GM19023 (cell line): ENCODE results near the gene MITF.
"Not testable (repeated sequence)": the region's sequence is repeated elsewhere in the genome, so short reads cannot be mapped to it uniquely, and the experiment has no call there.

Experiments used
- ATAC-seq: cut with Tn5 transposase; IDR thresholded peaks from one replicate; pipeline ENCODE4 v1.9.1; 2021; ENCODE audit warnings: mild to moderate bottlenecking, moderate library complexity; ENCODE audit not compliant: unreplicated experiment

Gene MITF

GRCh38 chr3:69784954-69785514, 45.8 kb downstream of the MITF start:
- ATAC-seq = no peak

DNA sequence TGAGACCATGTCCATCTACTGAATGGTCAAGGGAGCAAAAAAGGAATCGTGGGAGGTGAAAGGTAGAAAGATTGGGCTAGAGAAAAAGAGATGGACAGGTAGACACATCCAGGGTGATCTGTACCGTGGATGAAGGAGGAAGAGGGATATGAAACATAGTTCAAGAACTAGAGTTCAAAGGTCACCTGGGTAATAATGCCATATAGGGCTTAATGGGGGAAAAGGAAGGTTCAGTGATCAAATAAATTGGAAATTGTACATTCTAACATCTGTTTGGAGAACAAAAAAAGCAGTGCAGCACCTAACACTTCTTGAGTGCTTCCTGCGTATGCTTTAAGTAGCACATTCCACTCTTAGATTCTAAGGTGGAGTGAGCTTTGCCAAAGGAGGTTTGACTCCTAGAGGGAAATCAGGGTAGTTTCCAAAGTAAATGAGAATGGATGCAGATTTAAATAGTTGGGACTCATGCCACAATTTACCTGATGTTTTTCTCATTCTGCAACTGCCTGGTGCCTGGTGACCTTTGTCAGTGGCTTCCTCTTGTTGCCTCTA, 46.6 kb downstream of the MITF start:
- no peak for ATAC-seq

DNA sequence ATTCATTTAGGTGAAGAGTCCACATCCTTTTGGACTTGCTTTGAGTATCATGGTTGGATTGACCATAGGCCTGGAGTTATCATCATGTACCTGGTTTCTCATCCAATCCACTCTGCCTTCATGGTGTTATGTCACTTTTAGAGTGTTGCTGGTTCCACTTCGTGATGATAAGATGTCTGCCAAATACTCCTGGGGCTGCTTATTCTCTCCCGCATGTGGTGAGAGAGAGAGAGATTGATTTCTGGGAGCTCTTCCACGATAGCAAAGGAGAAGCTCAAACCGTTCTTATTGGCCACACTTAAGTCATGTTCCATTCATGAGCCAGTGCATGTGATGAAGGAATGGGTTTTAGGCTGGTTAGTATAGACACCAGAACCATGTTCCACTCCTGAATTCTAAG, 47.6 kb downstream of the MITF start:
- no peak for ATAC-seq

DNA sequence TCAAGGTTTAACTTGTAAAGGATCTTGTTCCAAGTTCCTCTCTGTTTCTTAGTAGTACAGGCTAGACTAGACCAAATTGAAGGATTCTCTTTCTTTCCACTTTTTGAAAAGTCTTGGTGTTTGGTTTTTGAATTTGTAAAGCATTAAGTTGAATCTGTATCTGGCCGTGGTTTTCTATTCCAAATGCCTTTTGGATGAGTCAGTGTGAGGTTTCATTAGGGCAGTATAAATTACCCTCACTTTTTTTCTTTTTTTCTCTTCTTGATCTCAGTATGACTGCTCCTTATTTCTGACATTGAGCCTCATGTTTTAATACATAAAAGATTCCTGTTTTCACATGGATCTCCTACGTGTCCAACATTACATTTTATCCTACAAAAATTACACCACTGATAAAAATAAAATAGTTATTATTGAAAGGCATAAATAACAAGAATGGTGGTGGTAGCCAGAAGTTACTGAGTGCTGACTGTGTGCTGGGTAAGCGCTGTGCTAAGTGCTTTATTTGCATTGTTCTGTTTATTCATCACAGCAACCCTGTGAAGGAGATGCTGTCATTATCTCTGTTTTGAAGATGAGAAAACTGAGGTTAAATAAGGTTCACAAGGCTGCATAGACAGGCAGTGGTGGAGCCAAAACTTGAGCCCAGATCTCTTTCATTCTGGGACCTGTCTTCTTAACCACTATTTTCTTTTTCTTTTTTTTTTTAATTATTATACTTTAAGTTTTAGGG, 48.3 kb downstream of the MITF start:
- ATAC-seq = no peak

DNA sequence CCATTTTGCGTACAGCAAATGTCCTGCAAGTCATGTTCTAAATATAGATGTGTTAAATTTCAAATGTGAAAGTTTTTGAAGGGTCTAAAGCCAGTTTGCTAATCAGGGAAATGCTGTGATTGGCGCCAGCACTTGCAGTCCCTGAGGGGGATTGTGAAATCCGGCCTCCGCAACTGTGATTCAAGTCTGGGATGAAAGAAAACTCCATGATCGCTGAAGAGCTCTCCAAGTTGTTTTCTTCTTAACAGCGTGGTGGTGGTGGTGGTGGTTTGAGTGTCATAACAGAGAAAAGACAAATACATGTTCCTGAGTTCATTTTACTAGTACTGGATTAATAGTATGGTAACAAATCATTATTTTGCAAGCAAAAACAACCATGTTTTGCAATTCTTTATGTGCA, 51.8 kb downstream of the MITF start:
- no peak for ATAC-seq

DNA sequence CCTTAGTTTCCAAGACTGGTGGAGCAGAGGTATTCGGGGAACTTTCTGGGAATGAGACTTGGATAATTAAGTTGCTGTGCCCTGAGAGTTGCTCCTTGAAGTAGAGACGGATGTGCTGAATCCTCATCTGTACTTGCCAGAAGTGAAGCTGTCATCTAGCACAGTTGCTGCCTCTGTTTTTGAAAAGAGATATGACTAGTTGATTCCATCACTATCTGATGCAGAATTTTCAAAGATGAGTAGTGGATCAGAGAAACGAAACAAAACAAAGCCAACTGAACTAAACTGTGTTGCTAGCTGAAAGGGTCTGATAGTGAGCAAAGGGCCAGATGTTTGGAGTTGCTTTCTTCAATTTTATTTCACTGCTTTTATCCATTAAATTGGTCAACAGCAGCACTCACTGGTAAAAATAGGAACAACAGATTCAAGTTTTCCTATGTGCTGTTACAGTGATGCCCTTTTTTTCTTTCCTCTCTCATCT, 52.7 kb downstream of the MITF start:
- ATAC-seq = no peak

GRCh38 chr3:69796126-69796525, 56.9 kb downstream of the MITF start:
- ATAC-seq = not testable (repeated sequence)

GRCh38 chr3:69803681-69804270, 64.5 kb downstream of the MITF start:
- ATAC-seq = no peak

DNA sequence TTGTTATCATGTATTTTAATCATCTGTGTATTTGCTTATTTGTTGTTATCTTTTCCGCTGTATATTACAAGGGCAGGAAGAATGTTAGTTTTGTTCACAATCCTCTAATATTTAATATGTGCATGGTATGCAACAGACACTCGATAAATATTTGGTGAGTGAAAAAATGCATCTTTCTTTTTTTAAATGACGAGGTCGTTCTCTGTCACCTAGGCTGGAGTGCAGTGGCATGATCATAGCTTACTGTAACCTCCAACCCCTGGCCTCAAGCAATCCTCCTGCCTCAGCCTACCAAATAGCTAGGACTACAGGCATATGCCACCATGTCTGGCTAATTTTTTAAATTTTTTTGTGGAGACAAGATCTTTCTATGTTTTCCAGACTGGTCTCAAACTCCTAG, 66.2 kb downstream of the MITF start:
- ATAC-seq = no peak

DNA sequence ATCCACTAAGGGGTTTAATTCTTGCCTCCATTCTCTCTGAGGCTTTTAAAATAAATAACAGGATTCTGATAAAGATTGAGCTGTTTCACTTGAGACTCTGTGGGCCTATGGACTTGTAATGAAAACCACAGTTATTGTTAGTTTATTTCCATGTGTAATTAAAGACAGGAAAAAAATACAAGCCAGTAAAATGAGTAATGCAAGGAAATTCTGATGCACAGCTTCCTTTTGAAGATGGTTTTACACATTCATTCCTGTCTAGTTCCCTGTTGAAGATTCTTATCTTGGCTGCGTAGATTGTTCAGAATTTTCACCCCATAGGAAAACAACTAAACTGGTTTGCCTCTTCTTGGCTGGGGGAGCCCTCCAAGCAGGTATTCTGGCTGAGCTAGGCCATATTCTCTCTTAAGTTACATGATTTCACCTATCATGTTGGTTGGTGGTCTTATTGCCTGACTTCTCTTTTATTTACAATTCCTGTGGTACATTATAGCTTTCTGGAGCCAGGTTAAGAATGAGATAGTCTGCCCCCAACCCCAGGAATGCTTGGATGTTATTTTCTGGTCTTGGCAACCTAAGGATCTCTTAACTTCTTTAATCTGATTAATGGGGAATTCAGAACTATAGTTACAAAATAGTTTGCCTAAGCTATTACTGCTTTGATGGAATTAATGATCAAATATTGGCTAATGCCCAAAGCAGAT, 67.6 kb downstream of the MITF start:
- no peak for ATAC-seq

DNA sequence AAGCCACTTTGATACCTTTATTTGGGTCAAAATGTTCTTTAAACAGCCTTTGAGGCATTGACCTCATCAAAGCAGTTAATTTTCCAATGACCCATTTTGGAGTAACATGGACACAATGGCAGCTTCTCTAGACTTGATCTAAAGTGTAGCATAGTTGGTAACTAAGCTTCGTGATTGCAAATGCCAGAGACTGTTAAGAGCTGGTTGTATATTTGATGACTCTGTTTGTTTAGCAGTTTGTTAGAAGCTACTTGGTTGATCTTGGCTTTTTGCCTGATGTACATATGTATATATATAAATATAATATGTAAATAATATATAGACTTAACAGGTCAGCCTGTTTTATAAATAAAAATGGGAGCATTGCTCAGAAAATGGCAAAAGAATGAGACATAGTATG, 68.4 kb downstream of the MITF start:
- ATAC-seq = no peak

DNA sequence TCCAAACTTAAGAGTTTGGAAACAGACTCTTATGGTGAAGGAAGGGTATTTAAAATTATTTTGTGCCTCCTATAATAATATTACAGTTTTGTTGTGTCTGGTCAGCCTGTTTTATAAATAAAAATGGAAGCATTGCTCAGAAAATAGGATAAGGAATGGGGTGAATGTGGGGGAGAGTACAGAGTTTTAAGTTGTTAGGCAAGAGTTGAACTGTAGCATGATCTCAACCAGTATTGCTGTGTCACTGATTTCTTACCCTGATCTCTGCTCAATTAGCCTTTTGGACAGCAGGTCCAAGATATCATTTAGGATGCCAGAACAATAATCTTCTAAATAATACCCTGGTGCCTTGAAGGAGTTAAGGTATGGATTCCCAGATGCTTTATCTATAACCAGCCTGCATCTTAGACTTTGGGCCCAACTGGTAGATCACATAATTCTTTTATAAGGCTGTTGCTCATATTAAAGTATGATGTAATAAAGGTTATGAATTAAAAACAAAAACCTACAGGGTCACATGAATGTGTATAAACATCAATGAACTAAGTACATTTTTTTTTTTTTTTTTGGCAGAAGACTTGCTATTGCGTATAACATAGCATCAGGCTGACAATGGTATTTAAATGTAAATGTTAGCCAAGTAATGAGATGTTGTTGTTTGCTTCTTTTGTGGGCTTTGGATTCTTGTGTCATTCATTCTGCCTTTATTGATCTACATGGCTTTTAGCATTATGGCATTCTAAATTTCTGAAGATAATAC, 70.0 kb downstream of the MITF start:
- ATAC-seq = no peak

- ATAC-seq = no peak
Observed at GRCh38 chr3:69811452-69812401, 72.5 kb downstream of the MITF start.

DNA sequence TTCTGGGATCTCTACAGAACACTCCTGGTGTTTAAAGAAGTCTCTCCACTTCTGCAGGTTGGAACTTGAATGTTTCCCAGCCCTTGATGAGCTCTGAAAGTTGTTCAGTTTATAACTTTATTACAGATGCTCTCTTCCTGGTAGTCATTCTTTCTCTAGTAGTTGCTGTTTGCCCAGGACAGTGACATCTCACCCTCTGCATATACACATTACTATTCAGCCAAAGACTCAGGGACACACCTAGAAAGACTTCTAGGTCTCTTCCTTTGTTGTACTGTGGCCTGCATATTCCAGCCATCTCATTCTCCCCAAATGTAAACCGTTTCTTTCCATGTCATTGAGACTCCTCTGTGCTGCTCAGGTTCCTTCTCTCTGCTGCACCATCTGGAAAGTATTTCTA, 76.7 kb downstream of the MITF start:
- no peak for ATAC-seq

DNA sequence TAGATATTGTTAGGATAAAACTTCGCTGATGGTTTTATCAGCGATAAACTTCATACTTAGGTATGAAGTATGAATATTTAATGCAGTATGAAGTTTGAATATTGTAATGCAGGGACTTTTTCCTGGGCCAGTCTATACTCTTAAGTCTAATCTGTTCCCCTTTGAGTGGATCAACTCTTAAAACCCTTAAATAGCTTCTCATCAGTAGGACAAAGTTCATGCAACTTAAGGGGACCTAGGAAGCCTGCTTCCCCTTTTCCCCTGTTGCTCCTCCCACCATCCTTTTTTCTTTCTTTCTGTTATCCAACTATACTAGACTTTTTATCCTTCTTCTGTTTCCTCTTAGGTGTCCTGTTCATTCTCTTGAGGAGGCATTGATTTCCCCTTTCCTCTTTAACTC, 78.7 kb downstream of the MITF start:
- no peak for ATAC-seq

- ATAC-seq = no peak
Observed at GRCh38 chr3:69819282-69819681, 80.0 kb downstream of the MITF start.

DNA sequence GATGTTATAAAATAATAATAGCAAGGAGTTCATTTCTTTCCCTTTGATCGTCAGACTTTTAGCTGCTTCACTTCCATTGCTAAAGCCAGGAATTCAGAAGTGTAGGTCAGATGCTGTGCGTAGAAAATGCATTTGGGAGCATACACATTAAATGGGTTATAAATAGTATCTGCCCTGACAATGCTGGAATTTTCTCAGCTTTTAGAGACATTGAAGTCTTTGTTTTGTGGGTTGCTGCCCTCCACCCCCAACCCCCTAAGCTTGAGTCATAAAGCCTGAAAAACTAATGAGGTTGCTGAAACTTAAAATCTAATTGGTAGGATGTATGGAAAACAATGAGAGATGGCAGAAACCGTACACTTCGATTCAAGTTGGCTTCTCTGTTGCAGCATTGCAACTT, 81.9 kb downstream of the MITF start:
- ATAC-seq = no peak

GRCh38 chr3:69823743-69824142, 84.5 kb downstream of the MITF start:
- ATAC-seq = no peak

GRCh38 chr3:69825446-69825845, 86.2 kb downstream of the MITF start:
- ATAC-seq = no peak

DNA sequence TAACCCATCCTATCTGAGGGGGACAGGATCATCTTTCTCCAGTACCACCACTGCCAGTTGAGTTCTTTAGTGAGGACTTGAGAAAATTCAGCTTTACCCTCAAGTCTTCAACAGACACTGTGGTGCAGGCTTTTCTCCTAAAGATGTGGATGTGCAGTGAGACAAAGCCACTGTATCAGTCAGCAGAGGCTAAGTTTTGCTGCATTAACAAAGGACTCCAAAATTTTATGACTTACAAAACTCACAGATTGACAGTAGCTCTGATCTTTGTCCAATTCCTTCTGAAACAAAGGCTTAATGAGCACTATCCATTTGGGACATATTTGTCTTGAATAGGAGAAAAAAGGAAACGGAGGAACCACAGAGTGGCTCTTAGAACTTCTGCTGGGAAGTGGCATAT, 87.9 kb downstream of the MITF start:
- no peak for ATAC-seq
